Fibroblast of lung (primary cell): ENCODE data around the gene SMAD3.

Source experiments
- EZH2 ChIP-seq: IDR thresholded peaks from 2 replicates; pipeline ENCODE4 v1.5.1; 2012; ENCODE audit warnings: low read length, control low read depth, mild to moderate bottlenecking; ENCODE audit errors: missing control alignments
- TF ChIP-seq, protein P1 (sequence below), 2 donors: IDR thresholded peaks in 1 of 2; conservative IDR thresholded peaks in 1 of 2; 1 replicate in 1 of 2; 2 replicates in 1 of 2; pipeline ENCODE4 v1.5.1; 2011 to 2012; ENCODE audit warnings: low read length in 2 of 2, control low read depth in 1 of 2, inconsistent platforms in 1 of 2, low read depth in 1 of 2, mild to moderate bottlenecking in 1 of 2

GRCh38 chr15:67093504-67093862 is 28.1 kb downstream of the SMAD3 start:
- TF ChIP-seq, protein P1, sequence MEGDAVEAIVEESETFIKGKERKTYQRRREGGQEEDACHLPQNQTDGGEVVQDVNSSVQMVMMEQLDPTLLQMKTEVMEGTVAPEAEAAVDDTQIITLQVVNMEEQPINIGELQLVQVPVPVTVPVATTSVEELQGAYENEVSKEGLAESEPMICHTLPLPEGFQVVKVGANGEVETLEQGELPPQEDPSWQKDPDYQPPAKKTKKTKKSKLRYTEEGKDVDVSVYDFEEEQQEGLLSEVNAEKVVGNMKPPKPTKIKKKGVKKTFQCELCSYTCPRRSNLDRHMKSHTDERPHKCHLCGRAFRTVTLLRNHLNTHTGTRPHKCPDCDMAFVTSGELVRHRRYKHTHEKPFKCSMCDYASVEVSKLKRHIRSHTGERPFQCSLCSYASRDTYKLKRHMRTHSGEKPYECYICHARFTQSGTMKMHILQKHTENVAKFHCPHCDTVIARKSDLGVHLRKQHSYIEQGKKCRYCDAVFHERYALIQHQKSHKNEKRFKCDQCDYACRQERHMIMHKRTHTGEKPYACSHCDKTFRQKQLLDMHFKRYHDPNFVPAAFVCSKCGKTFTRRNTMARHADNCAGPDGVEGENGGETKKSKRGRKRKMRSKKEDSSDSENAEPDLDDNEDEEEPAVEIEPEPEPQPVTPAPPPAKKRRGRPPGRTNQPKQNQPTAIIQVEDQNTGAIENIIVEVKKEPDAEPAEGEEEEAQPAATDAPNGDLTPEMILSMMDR (conservative IDR thresholded peaks at IDR 0.05 in 1 of 2, IDR thresholded peaks at IDR 0.05 in 1 of 2; ENCODE audit: low read depth in 1 of 2, low read length in 2 of 2) = no peak
- TF ChIP-seq EZH2 = no peak
